GM23338 (cell line): ENCODE measurements around the gene CTSF. TPM values are rescaled to one million over a fixed set of nuclear protein-coding genes. Genes with fewer than 3 reads are reported as not detected.

Experiments
- ATAC-seq: fragments of 200-7000 bp; cut with Tn5 transposase; 3 replicates; pipeline ENCODE4 v1.9.1; 2020
- DNase-seq: peaks from one replicate; pipeline ENCODE4 v3.0.0-alpha.2; 2015; ENCODE audit warnings: low spot score
- H2AFZ ChIP-seq: fragments of 200-600 bp; sonication (generic); 2 replicates; pipeline ENCODE4 v1.8.0; 2016; ENCODE audit warnings: antibody characterized with exemption, mild to moderate bottlenecking, moderate library complexity
- H3F3A ChIP-seq: fragments of 200-600 bp; sonication (generic); replicated peaks from 2 replicates; pipeline ENCODE4 v1.8.0; 2017; ENCODE audit warnings: antibody characterized with exemption, mixed run types, low read depth
- H3K27ac ChIP-seq: fragments of 200-600 bp; sonication (generic); 2 replicates; pipeline ENCODE4 v1.6.1; 2016; ENCODE audit warnings: low read depth
- H3K27me3 ChIP-seq: fragments of 200-600 bp; sonication (generic); 2 replicates; pipeline ENCODE4 v1.8.0; 2016; ENCODE audit warnings: mild to moderate bottlenecking, mixed run types, moderate library complexity; ENCODE audit not compliant: insufficient read depth
- H3K36me3 ChIP-seq: fragments of 200-600 bp; sonication (generic); 2 replicates; pipeline ENCODE4 v1.8.0; 2016; ENCODE audit warnings: mild to moderate bottlenecking; ENCODE audit not compliant: insufficient read depth
- H3K4me1 ChIP-seq: fragments of 200-600 bp; sonication (generic); 2 replicates; pipeline ENCODE4 v1.8.0; 2016; ENCODE audit warnings: mild to moderate bottlenecking, moderate library complexity; ENCODE audit not compliant: insufficient read depth
- H3K4me2 ChIP-seq: fragments of 200-600 bp; sonication (generic); 2 replicates; pipeline ENCODE4 v1.7.1; 2017; ENCODE audit warnings: mixed run types
- H3K4me3 ChIP-seq: fragments of 200-600 bp; sonication (generic); 2 replicates; pipeline ENCODE4 v1.6.1; 2016; ENCODE audit warnings: mixed run types
- H3K79me2 ChIP-seq: fragments of 200-600 bp; sonication (generic); replicated peaks from 2 replicates; pipeline ENCODE4 v1.8.0; 2017; ENCODE audit warnings: mild to moderate bottlenecking; ENCODE audit not compliant: insufficient read depth
- H3K9me2 ChIP-seq: fragments of 200-600 bp; sonication (generic); 2 replicates; pipeline ENCODE4 v1.8.0; 2017; ENCODE audit not compliant: insufficient read depth
- H4K20me1 ChIP-seq: fragments of 200-600 bp; sonication (generic); replicated peaks from 2 replicates; pipeline ENCODE4 v1.8.0; 2017; ENCODE audit warnings: mild to moderate bottlenecking; ENCODE audit not compliant: insufficient read depth
- H3K27ac Mint-ChIP-seq: 2 replicates; pipeline ENCODE4 v1.8.0; 2020; ENCODE audit warnings: inconsistent platforms, mild to moderate bottlenecking, moderate library complexity, mixed read lengths
- H3K27me3 Mint-ChIP-seq: 3 replicates; pipeline ENCODE4 v1.8.0; 2022; ENCODE audit warnings: low read depth, mild to moderate bottlenecking, moderate library complexity, mixed read lengths, inconsistent platforms; ENCODE audit not compliant: insufficient read depth, poor library complexity
- H3K36me3 Mint-ChIP-seq: 3 replicates; pipeline ENCODE4 v1.8.0; 2021; ENCODE audit warnings: low read depth, mild to moderate bottlenecking, inconsistent platforms, moderate library complexity, mixed read lengths
- H3K4me1 Mint-ChIP-seq: 3 replicates; pipeline ENCODE4 v1.8.0; 2020; ENCODE audit warnings: mild to moderate bottlenecking, inconsistent platforms, mixed read lengths
- H3K4me3 Mint-ChIP-seq: 3 replicates; pipeline ENCODE4 v1.8.0; 2021; ENCODE audit warnings: moderate library complexity, mild to moderate bottlenecking, inconsistent platforms, mixed read lengths
- H3K9me3 Mint-ChIP-seq: 3 replicates; pipeline ENCODE4 v1.8.0; 2020; ENCODE audit warnings: moderate library complexity, mild to moderate bottlenecking, inconsistent platforms, mixed read lengths
- CREB1 ChIP-seq: fragments of 250-450 bp; sonication (Bioruptor Pico); IDR thresholded peaks from 2 replicates; pipeline ENCODE4 v1.5.0; 2020; ENCODE audit warnings: low read depth, mild to moderate bottlenecking, moderate library complexity
- CTCF ChIP-seq, 2 experiments: fragments of 200-600 bp in 1 of 2; sonication (generic) in 1 of 2; conservative IDR thresholded peaks; 2 replicates each; pipeline versions ENCODE4 v1.5.1 to v1.6.1; 2016 to 2017; ENCODE audit warnings: antibody characterized with exemption in 2 of 2, low read depth in 2 of 2, mild to moderate bottlenecking in 2 of 2, moderate library complexity in 1 of 2
- ETS1 ChIP-seq: IDR thresholded peaks from 2 replicates; pipeline ENCODE4 v1.6.1; 2016; ENCODE audit warnings: antibody characterized with exemption
- EZH2 ChIP-seq: fragments of 200-600 bp; sonication (generic); IDR thresholded peaks from one replicate; pipeline ENCODE4 v1.8.0; 2017; ENCODE audit warnings: antibody characterized with exemption, mild to moderate bottlenecking, low read depth; ENCODE audit not compliant: unreplicated experiment
- EZH2phosphoT487 ChIP-seq: fragments of 200-600 bp; sonication (generic); IDR thresholded peaks from one replicate; pipeline ENCODE4 v1.8.1; 2018; ENCODE audit warnings: antibody characterized with exemption; ENCODE audit not compliant: unreplicated experiment
- JUNB ChIP-seq: IDR thresholded peaks from one replicate; pipeline ENCODE4 v1.6.1; 2016; ENCODE audit warnings: antibody characterized with exemption; ENCODE audit not compliant: unreplicated experiment
- NANOG ChIP-seq: IDR thresholded peaks from 2 replicates; pipeline ENCODE4 v1.6.1; 2016; ENCODE audit warnings: antibody characterized with exemption, borderline replicate concordance
- POLR2AphosphoS5 ChIP-seq: IDR thresholded peaks from 2 replicates; pipeline ENCODE4 v1.6.1; 2016; ENCODE audit warnings: antibody characterized with exemption, low read depth
- REST ChIP-seq: IDR thresholded peaks from one replicate; pipeline ENCODE4 v1.6.1; 2018; ENCODE audit warnings: antibody characterized with exemption; ENCODE audit not compliant: unreplicated experiment
- STAT1 ChIP-seq: IDR thresholded peaks from one replicate; pipeline ENCODE4 v1.6.1; 2016; ENCODE audit warnings: antibody characterized with exemption; ENCODE audit not compliant: unreplicated experiment
- ZNF114 ChIP-seq: fragments of 250-450 bp; sonication (Bioruptor Pico); IDR thresholded peaks from 2 replicates; pipeline ENCODE4 v1.5.0; 2020; ENCODE audit warnings: mild to moderate bottlenecking, moderate library complexity
- ZNF331 ChIP-seq: fragments of 250-450 bp; sonication (Bioruptor Pico); IDR thresholded peaks from 2 replicates; pipeline ENCODE4 v1.5.0; 2020; ENCODE audit warnings: low read depth, mild to moderate bottlenecking, moderate library complexity
- ZNF462 ChIP-seq: fragments of 250-450 bp; sonication (Bioruptor Pico); IDR thresholded peaks from 2 replicates; pipeline ENCODE4 v1.5.0; 2020; ENCODE audit warnings: mild to moderate bottlenecking, moderate library complexity
- polyA plus RNA-seq: library from polyadenylated mRNA; unstranded; fragments of >200 nt; fragmentation: Nextera tagmentation; extraction: Ambion mirVana; gene quantifications from 2 replicates; pipeline ENCODE4 v1.2.1, GENCODE V29; 2016
- total RNA-seq: library from RNA; depleted of rRNA; stranded (reverse); fragments of >200 nt; shearing (Covaris generic); gene quantifications from 2 replicates; pipeline ENCODE4 v1.2.3, GENCODE V29; 2014

Gene CTSF
- total and polyA plus RNA-seq, 2 experiments from 2014 or later = 20.4 to 51.1 TPM

GRCh38 chr11:66609721-66610617, 41.6 kb upstream of the CTSF start:
- Mint-ChIP-seq H3K9me3 (no peaks in the 10 kb centered on the region), H3K27me3 (peaks cover 2% of the 10 kb centered on the region), H3K27ac (no peak overlapping the region), H3K4me3 (no peak overlapping the region), H3K4me1 (no peaks in the 10 kb centered on the region), H3K36me3 (peaks cover 11% of the 10 kb centered on the region; the same call in 2 of the 3 replicates)
- Histone ChIP-seq H3K36me3 (no peaks in the 10 kb centered on the region), H4K20me1 (no peaks in the 10 kb centered on the region), H3K27me3 (no peaks in the 10 kb centered on the region), H3K9me2 (no peaks in the 10 kb centered on the region), H3F3A (peaks cover 2% of the 10 kb centered on the region; the same call in 1 of the 2 replicates), H2AFZ (no peak overlapping the region), H3K27ac (no peak overlapping the region), H3K4me3 (no peak overlapping the region), H3K4me2 (no peak overlapping the region), H3K79me2 (0 out of 2 replicates have a peak, but pooled peaks cover 3% of the 10 kb centered on the region), H3K4me1 (no peaks in the 10 kb centered on the region)
- ATAC-seq (no peak), DNase-seq (no peak)
- TF ChIP-seq ZNF462 (CRISPR knock-in tag) (no peak), CREB1 (CRISPR knock-in tag) (no peak), ZNF114 (no peak), EZH2phosphoT487 (no peak), EZH2 (no peak), REST (no peak), ZNF331 (CRISPR knock-in tag) (no peak), JUNB (no peak), POLR2AphosphoS5 (no peak), CTCF (conservative IDR thresholded peaks at IDR 0.05; ENCODE audit: low read depth in 2 of 2) (no peak), ETS1 (no peak), NANOG (no peak), STAT1 (no peak)
